Kidney epithelial cell (primary cell): ENCODE data around the gene OPTC. TPM values are rescaled to one million over a fixed set of nuclear protein-coding genes. Genes with fewer than 3 reads are reported as not detected.

ENCODE experiments used
- DNase-seq: peaks from one replicate; pipeline ENCODE4 v3.0.0-alpha.2; 2010; ENCODE audit warnings: low read depth
- H3K27me3 ChIP-seq: 2 replicates; pipeline ENCODE4 v1.6.0; 2011; ENCODE audit warnings: low read length; ENCODE audit not compliant: control insufficient read depth, insufficient read depth
- H3K36me3 ChIP-seq: 2 replicates; pipeline ENCODE4 v1.5.1; 2011; ENCODE audit warnings: low read length; ENCODE audit not compliant: control insufficient read depth, insufficient read depth
- H3K4me3 ChIP-seq: 2 replicates; pipeline ENCODE4 v1.5.1; 2011; ENCODE audit warnings: low read depth, mild to moderate bottlenecking, control low read depth, low read length
- CTCF ChIP-seq: IDR thresholded peaks from 2 replicates; pipeline ENCODE4 v1.5.1; 2011; ENCODE audit warnings: mild to moderate bottlenecking, moderate library complexity, low read length, control low read depth, inconsistent platforms; ENCODE audit not compliant: insufficient read depth, poor library complexity, severe bottlenecking
- total RNA-seq: library from RNA; depleted of rRNA; stranded (reverse); fragments of >200 nt; gene quantifications from 2 replicates; pipeline ENCODE4 v1.2.3, GENCODE V29; 2015

OPTC gene
- total RNA-seq, 1 donor from 2014 or later: not detected

- Histone ChIP-seq H3K4me3 (no peak overlapping the region), H3K27me3 (peaks cover 15% of the 10 kb centered on the region), H3K36me3 (no peaks in the 10 kb centered on the region)
- TF ChIP-seq CTCF: no peak
- no peak for DNase-seq
These were observed 14.3 kb upstream of the OPTC start for GRCh38 chr1:203479646-203480045.

DNA sequence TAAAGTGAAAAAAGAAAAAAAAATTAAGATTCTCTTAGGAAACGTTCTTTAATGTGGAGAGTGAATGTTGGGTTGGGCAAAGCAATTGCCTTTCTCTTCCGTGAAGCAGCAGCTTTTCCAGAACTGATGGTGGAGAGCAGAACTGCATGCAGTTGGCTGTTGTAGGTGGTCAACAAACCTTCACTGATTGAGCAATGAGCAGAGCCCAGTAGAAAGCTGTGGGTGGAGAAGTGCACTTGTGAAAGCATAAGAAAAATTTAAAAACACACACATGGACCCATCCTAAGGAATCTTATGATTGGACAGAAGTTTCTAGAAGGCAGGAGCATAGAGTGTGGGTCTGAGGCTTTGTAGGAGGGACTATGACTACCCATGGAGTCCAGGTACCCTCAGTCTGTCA is 13.9 kb upstream of the OPTC start:
- no peak for DNase-seq
- no peak overlapping the region for H3K4me3 ChIP-seq
- no peak for TF ChIP-seq CTCF
- H3K36me3 ChIP-seq: no peaks in the 10 kb centered on the region
- peaks cover 12% of the 10 kb centered on the region for H3K27me3 ChIP-seq

- no peak for DNase-seq
- Histone ChIP-seq H3K36me3 (no peaks in the 10 kb centered on the region), H3K4me3 (no peak overlapping the region), H3K27me3 (peaks cover 9% of the 10 kb centered on the region)
- TF ChIP-seq CTCF: no peak
These were observed 13.3 kb upstream of the OPTC start for GRCh38 chr1:203480525-203481084.

DNA sequence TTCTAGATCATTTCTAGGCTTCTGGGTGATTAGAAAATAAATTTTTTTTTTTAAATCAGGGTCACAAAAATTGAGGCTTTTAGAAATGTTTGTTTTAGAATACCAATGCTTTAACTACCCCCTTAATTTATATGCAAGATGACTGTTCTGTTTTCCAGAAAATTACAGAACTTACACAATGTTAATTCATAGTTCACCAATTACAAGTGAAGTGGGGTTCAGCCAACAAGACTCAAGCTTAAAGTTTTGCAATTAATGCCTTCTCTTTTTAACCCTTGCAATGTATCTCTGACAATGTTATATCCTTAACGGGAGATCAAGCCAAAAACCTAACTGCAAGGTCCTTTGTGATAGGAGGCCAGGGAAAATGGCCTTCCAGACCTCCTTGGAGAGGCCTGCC is 12.8 kb upstream of the OPTC start:
- DNase-seq: no peak
- H3K36me3 ChIP-seq: no peaks in the 10 kb centered on the region
- no peak for TF ChIP-seq CTCF
- H3K27me3 ChIP-seq: peaks cover 7% of the 10 kb centered on the region
- no peak overlapping the region for H3K4me3 ChIP-seq

DNA sequence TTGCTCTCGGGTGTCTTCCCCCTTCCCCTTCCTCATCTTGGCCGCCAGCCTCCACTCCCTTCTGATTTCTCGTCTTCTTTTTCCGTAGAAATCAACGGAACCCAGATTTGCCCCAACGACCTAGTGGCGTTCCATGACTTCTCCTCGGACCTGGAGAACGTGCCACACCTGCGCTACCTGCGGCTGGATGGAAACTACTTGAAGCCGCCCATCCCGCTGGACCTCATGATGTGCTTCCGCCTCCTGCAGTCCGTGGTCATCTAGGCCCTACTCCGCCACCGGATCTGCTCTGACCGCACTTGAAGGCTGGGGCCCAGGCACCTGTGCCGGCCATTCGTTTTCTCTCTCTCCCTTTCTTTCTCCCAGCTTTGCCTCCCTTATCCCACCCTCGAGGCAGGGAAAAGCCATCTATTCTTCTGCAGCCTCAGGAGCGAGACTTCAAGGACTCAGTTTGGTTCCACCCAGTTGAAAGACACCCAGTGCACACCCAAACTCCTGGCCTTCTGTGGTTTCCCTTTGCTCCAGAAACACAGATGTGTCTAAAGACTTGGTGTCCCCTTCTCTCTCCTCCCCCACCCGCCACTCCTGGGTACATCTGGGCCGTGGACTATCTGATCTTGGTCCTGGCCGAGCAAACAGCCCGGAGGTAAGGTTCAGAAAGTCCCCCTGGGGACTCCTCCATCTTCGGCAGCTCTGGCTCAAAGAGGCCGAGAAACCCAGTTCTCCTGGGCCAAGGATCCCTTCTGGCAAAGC is 7.2 kb upstream of the OPTC start:
- no peak for TF ChIP-seq CTCF
- Histone ChIP-seq H3K4me3 (no peak overlapping the region), H3K27me3 (peaks cover 7% of the 10 kb centered on the region)

DNA sequence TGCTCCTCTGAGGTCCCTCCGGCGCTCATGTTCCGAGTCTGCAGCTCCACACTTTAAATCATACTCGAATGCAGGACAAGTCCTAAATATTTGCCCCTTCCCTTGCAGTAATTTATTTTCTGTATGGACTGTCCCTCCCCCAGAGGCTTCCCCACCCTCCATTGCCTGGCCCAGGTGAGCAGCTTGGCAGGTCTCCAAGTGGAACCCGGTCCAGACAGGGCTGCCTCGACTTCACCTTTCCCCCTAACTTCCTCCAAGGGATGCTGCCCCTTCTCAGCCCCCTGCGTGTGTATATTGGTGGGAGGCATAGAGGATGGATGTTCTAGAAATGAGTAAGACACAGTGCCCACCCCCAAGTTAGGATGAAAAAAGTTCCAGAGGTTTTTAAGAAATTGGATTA is 5.4 kb upstream of the OPTC start:
- TF ChIP-seq CTCF: no peak
- H3K36me3 ChIP-seq: no peaks in the 10 kb centered on the region
- no peak overlapping the region for H3K4me3 ChIP-seq
- DNase-seq: no peak
- peaks cover 9% of the 10 kb centered on the region for H3K27me3 ChIP-seq

More for the DNA sequence above, 7.2 kb upstream of the OPTC start:
- no peak for DNase-seq
- H3K36me3 ChIP-seq: no peaks in the 10 kb centered on the region
